Upper lobe of right lung (tissue), 1 donor: ENCODE data around the gene CXCR4. TPM values are rescaled to one million over a fixed set of nuclear protein-coding genes. Genes with fewer than 3 reads are reported as not detected.

ENCODE experiments used
- ATAC-seq: fragments of 200-7000 bp; cut with Tn5 transposase; one replicate; pipeline ENCODE4 v1.9.1; 2020; ENCODE audit warnings: mild to moderate bottlenecking, moderate library complexity
- DNase-seq: peaks from one replicate; pipeline ENCODE4 v3.0.0-alpha.2; 2020
- H3K27ac ChIP-seq: fragments of 200-600 bp; one replicate; pipeline ENCODE4 v1.8.0; 2022
- H3K27me3 ChIP-seq: fragments of 200-600 bp; one replicate; pipeline ENCODE4 v1.8.0; 2022; ENCODE audit warnings: mild to moderate bottlenecking
- H3K36me3 ChIP-seq: fragments of 200-600 bp; one replicate; pipeline ENCODE4 v1.8.0; 2022
- H3K4me1 ChIP-seq: fragments of 200-600 bp; one replicate; pipeline ENCODE4 v1.8.0; 2022
- H3K4me3 ChIP-seq: fragments of 200-600 bp; one replicate; pipeline ENCODE4 v1.8.0; 2022; ENCODE audit warnings: mild to moderate bottlenecking
- H3K9me3 ChIP-seq: fragments of 200-600 bp; one replicate; pipeline ENCODE4 v1.8.0; 2022
- intact Hi-C: fragments of 100-400 bp; cut with DNase I; formaldehyde crosslinking; loops from one replicate; pipeline ENCODE4 v1.11.0; 2022
- total RNA-seq: library from RNA; stranded (reverse); fragmentation: NEBNext Ultra II Directional; extraction: Animal tissue kit (Norgen Biotek cat#: 25700); gene quantifications from one replicate; pipeline ENCODE4 v1.2.1, GENCODE V29; 2021
- TF ChIP-seq, protein P1 (sequence below): fragments of 200-600 bp; IDR thresholded peaks from one replicate; pipeline ENCODE4 v1.8.0; 2022; ENCODE audit warnings: antibody characterized with exemption
- donor health status: DM: no; HTN: yes; CAD: no; lungs with severe emphysema.

CXCR4 gene
- total RNA-seq, 1 donor from 2014 or later: 45.2 TPM

GRCh38 chr2:136111711-136112110 is 6.2 kb downstream of the CXCR4 start:
- Histone ChIP-seq H3K36me3 (peaks cover 8% of the 10 kb centered on the region), H3K9me3 (no peaks in the 10 kb centered on the region), H3K4me3 (no peak overlapping the region), H3K27me3 (peaks cover 26% of the 10 kb centered on the region), H3K4me1 (peaks cover 3% of the 10 kb centered on the region), H3K27ac (no peak overlapping the region)
- DNase-seq: no peak
- TF ChIP-seq, protein P1, sequence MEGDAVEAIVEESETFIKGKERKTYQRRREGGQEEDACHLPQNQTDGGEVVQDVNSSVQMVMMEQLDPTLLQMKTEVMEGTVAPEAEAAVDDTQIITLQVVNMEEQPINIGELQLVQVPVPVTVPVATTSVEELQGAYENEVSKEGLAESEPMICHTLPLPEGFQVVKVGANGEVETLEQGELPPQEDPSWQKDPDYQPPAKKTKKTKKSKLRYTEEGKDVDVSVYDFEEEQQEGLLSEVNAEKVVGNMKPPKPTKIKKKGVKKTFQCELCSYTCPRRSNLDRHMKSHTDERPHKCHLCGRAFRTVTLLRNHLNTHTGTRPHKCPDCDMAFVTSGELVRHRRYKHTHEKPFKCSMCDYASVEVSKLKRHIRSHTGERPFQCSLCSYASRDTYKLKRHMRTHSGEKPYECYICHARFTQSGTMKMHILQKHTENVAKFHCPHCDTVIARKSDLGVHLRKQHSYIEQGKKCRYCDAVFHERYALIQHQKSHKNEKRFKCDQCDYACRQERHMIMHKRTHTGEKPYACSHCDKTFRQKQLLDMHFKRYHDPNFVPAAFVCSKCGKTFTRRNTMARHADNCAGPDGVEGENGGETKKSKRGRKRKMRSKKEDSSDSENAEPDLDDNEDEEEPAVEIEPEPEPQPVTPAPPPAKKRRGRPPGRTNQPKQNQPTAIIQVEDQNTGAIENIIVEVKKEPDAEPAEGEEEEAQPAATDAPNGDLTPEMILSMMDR: no peak
- intact Hi-C loops: no loop called here
- peak; percentile 31 for ATAC-seq

- H3K27me3 ChIP-seq: peaks cover 15% of the 10 kb centered on the region
- H3K4me1 ChIP-seq: no peaks in the 10 kb centered on the region
- no peaks in the 10 kb centered on the region for H3K9me3 ChIP-seq
- no peak overlapping the region for H3K27ac ChIP-seq
- H3K36me3 ChIP-seq: peaks cover 8% of the 10 kb centered on the region
- ATAC-seq: no peak
- intact Hi-C loops: no loop called here
- H3K4me3 ChIP-seq: no peak overlapping the region
- TF ChIP-seq, protein P1: no peak
- no peak for DNase-seq
These were observed 7.4 kb downstream of the CXCR4 start for GRCh38 chr2:136110526-136110925.

- Histone ChIP-seq H3K36me3 (no peaks in the 10 kb centered on the region), H3K4me3 (no peak overlapping the region), H3K27ac (no peak overlapping the region), H3K9me3 (no peaks in the 10 kb centered on the region), H3K27me3 (peaks cover 8% of the 10 kb centered on the region), H3K4me1 (no peaks in the 10 kb centered on the region)
- intact Hi-C loops: no loop called here
- ATAC-seq (no peak), DNase-seq (no peak)
- TF ChIP-seq, protein P1: no peak
These were observed 9.5 kb downstream of the CXCR4 start for GRCh38 chr2:136108463-136108862.

- ATAC-seq: no peak
- peaks cover 2% of the 10 kb centered on the region for H3K27me3 ChIP-seq
- no peaks in the 10 kb centered on the region for H3K4me1 ChIP-seq
- no peak overlapping the region for H3K4me3 ChIP-seq
- no peaks in the 10 kb centered on the region for H3K9me3 ChIP-seq
- no peak overlapping the region for H3K27ac ChIP-seq
- no peaks in the 10 kb centered on the region for H3K36me3 ChIP-seq
- DNase-seq: no peak
- TF ChIP-seq, protein P1: no peak
- intact Hi-C loops: no loop called here
These were observed 10.6 kb downstream of the CXCR4 start for GRCh38 chr2:136107051-136108033.

DNA sequence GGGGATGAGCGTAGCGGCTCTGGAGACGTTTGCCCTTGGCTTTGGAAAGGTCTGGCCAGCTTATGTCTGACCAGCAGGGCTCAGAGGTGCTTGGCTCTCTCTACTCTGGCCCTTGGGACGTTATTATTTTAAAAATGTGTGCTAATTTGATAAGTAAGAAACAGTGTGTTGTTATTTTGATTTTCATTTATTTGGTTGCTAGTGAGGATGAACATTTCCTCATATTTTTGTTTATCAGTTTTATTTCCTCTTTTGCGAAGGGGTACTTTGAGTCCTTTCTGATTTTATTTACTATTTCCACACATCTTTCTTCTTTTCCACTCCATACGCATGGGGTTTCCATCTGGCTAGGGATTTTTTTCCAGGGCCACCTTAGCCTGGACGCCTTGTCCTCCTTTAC is 11.4 kb downstream of the CXCR4 start:
- no peaks in the 10 kb centered on the region for H3K36me3 ChIP-seq
- ATAC-seq: no peak
- TF ChIP-seq, protein P1: no peak
- no peak for DNase-seq
- no peaks in the 10 kb centered on the region for H3K27me3 ChIP-seq
- H3K27ac ChIP-seq: no peak overlapping the region
- no peaks in the 10 kb centered on the region for H3K9me3 ChIP-seq
- intact Hi-C loops: no loop called here
- no peaks in the 10 kb centered on the region for H3K4me1 ChIP-seq
- no peak overlapping the region for H3K4me3 ChIP-seq
